ENCODE data around the gene PNPLA8.

GRCh38 chr7:108455551-108455997 is 70.4 kb downstream of the PNPLA8 start:
- no peak for TF ChIP-seq POLR2A (IDR thresholded peaks at IDR 0.05; ENCODE audit: low read depth, low read length)
- TF ChIP-seq, protein P1, sequence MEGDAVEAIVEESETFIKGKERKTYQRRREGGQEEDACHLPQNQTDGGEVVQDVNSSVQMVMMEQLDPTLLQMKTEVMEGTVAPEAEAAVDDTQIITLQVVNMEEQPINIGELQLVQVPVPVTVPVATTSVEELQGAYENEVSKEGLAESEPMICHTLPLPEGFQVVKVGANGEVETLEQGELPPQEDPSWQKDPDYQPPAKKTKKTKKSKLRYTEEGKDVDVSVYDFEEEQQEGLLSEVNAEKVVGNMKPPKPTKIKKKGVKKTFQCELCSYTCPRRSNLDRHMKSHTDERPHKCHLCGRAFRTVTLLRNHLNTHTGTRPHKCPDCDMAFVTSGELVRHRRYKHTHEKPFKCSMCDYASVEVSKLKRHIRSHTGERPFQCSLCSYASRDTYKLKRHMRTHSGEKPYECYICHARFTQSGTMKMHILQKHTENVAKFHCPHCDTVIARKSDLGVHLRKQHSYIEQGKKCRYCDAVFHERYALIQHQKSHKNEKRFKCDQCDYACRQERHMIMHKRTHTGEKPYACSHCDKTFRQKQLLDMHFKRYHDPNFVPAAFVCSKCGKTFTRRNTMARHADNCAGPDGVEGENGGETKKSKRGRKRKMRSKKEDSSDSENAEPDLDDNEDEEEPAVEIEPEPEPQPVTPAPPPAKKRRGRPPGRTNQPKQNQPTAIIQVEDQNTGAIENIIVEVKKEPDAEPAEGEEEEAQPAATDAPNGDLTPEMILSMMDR (IDR thresholded peaks at IDR 0.05; ENCODE audit: extremely low read depth in 1 of 2, insufficient read depth in 1 of 2, low read depth in 1 of 2, low read length in 2 of 2) = no peak
- no peak for TF ChIP-seq GATA2 (IDR thresholded peaks at IDR 0.05; ENCODE audit: insufficient read depth, insufficient read length, low read depth, low read length)
- TF ChIP-seq MYC (IDR thresholded peaks at IDR 0.05; ENCODE audit: low read depth, low read length) = no peak
- no peak for TF ChIP-seq MAX (IDR thresholded peaks at IDR 0.05; ENCODE audit: insufficient read depth, insufficient read length)

All from endothelial cell of umbilical vein (primary cell).